GM19240 (cell line): ENCODE results near the gene VAMP7.

Source experiments
- DNase-seq: peaks from one replicate; pipeline ENCODE4 v3.0.0; 2011; ENCODE audit warnings: low spot score; ENCODE audit not compliant: insufficient read length

VAMP7 gene

GRCh38 chrX:155988859-155989258 is 107.7 kb downstream of the VAMP7 start:
- DNase-seq, result no peak
